Heart left ventricle (tissue), 16 donors: ENCODE measurements around the gene CSNK1A1. TPM values are rescaled to one million over a fixed set of nuclear protein-coding genes. Genes with fewer than 3 reads are reported as not detected.
"Not testable (repeated sequence)": the region's sequence is repeated elsewhere in the genome, so short reads cannot be mapped to it uniquely, and the experiment has no call there.

ENCODE experiments used
- ATAC-seq, 4 donors: fragments of 200-7000 bp; cut with Tn5 transposase; one replicate each; pipeline ENCODE4 v1.9.1; 2020 to 2022; ENCODE audit warnings: moderate library complexity in 4 of 4, mild to moderate bottlenecking in 3 of 4, moderate number of reproducible peaks in 1 of 4
- DNase-seq, 5 donors: peaks; one replicate each; pipeline ENCODE4 v3.0.0-alpha.2; 2020
- H3K27ac ChIP-seq, 12 donors: fragments of 200-600 bp; sonication (generic) in 4 of 12; one replicate each; pipeline versions ENCODE4 v1.5.0 to v1.8.0; 2016 to 2022; ENCODE audit warnings: mild to moderate bottlenecking in 2 of 12
- H3K27me3 ChIP-seq, 9 donors: fragments of 200-600 bp; sonication (generic) in 2 of 9; one replicate each; pipeline versions ENCODE4 v1.5.1 to v1.8.0; 2016 to 2022; ENCODE audit warnings: mild to moderate bottlenecking in 3 of 9
- H3K36me3 ChIP-seq, 9 donors: fragments of 200-600 bp; sonication (generic) in 2 of 9; one replicate each; pipeline versions ENCODE4 v1.5.0 to v1.8.0; 2018 to 2022; ENCODE audit warnings: mild to moderate bottlenecking in 2 of 9
- H3K4me1 ChIP-seq, 12 donors: fragments of 200-600 bp; sonication (generic) in 4 of 12; one replicate each; pipeline versions ENCODE4 v1.5.0 to v1.8.0; 2016 to 2022; ENCODE audit warnings: mild to moderate bottlenecking in 3 of 12
- H3K4me3 ChIP-seq, 12 donors: fragments of 200-600 bp; sonication (generic) in 4 of 12; one replicate each; pipeline versions ENCODE4 v1.5.0 to v1.8.0; 2017 to 2022; ENCODE audit warnings: mild to moderate bottlenecking in 9 of 12, moderate library complexity in 4 of 12
- H3K9me3 ChIP-seq, 12 donors: fragments of 200-600 bp; sonication (generic) in 4 of 12; one replicate each; pipeline versions ENCODE4 v1.5.0 to v1.8.0; 2016 to 2022; ENCODE audit warnings: mild to moderate bottlenecking in 1 of 12
- POLR2A ChIP-seq, 2 donors: fragments of 450-650 bp; IDR thresholded peaks; one replicate each; pipeline ENCODE4 v1.6.1; 2017; ENCODE audit warnings: antibody characterized with exemption in 2 of 2, mild to moderate bottlenecking in 2 of 2, moderate library complexity in 2 of 2
- WGBS, 4 donors: extraction: QIAGEN DNeasy Blood & Tissue Kit in 2 of 4; methylation state at CpG; one replicate each; pipeline versions ENCODE4 v1.1.5 to v1.1.7; 2013 to 2018; 5-methylcytosine and 5-hydroxymethylcytosine counted together
- intact Hi-C, 10 donors: fragments of 100-400 bp; cut with DNase I; formaldehyde crosslinking; loops; one replicate each; pipeline versions ENCODE4 v1.11.1 to v1.14.2; 2022
- polyA plus RNA-seq, 2 donors: library from polyadenylated mRNA; stranded (reverse); fragments of 200-250 nt; gene quantifications; one replicate each; pipeline ENCODE4 v1.2.3, GENCODE V29; 2013
- total RNA-seq, 9 donors: library from RNA; depleted of rRNA in 2 of 9; stranded (reverse); fragments of >200 nt in 2 of 9; fragmentation: NEBNext Ultra II Directional in 3 of 9; extraction: Animal tissue kit (Norgen Biotek cat#: 25700) in 3 of 9; gene quantifications; one replicate each; pipeline versions ENCODE4 v1.1.0 to v1.2.4, GENCODE V29; 2016 to 2023
- TF ChIP-seq, protein P1 (sequence below), 12 donors: fragments of 200-600 bp; sonication (generic) in 4 of 12; IDR thresholded peaks; one replicate each; pipeline versions ENCODE4 v1.5.0 to v1.8.0; 2018 to 2022; ENCODE audit warnings: antibody characterized with exemption in 12 of 12, mild to moderate bottlenecking in 5 of 12
- donor health status: ischemic (EF 13 %, LVEDD 7.1; RV severe dilation, severe dysfunction).
- donor health status: healthy with polysubstance abuse.
- donor health status: DM: no; HTN: yes; CAD: no.
- donor health status: DM: no; HTN: no; CAD: no.
- donor health status: ischemic (EF 25% LVEDD 6.9; RV normal size, moderate dysfunction).
- donor health status: ischemic (EF 25% LVEDD 5.7; RV mildly dilated, moderate dysfunction).
- donor health status: healthy.
- donor health status: DM: yes; HTN: yes; CAD: no.
- donor health status: ischemic (EF 35%, LVEDD 5.7; RV mildly dilated, moderate dysfunction).
- donor health status: nonischemic (EF 11% LVEDD 7.7; RV severe dilation, severe dysfunction).
- donor health status: DM: yes; HTN: yes; CAD: no.
- donor health status: PGD.
- donor health status: ischemic (EF 29% LVEDD 5.4; RV normal size, mild dysfunction).
- donor health status: nonischemic (EF 23%, LVEDD 6.1; RV moderate dilation, normal function).

The CSNK1A1 gene
- total and polyA plus RNA-seq, 11 donors: 42.5 to 242 (median 209) TPM

DNA sequence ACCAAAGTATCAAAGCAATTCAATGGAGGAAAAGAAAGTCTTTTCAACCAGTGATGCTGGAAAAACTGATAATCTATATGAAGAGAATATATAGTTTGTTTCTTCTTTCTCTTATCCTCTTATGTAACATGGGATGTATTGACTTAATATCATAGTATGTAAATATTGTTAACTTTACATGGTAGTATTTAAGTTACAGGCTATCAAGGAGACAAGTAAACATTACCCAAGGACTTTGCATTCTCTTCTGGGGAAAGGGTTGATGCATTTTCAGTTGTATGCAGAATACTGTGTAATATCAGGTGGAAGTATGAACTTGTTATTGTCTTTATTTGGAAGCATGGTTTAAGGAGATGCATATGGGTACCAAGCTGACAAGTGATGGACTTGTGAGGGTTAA, 20.9 kb upstream of the CSNK1A1 start:
- H3K4me1 ChIP-seq: peaks cover 0 to 10% (median 0%) of the 10 kb centered on the region in 12 donors
- DNase-seq (no peak), ATAC-seq (no peak)
- TF ChIP-seq POLR2A (IDR thresholded peaks at IDR 0.05): no peak
- TF ChIP-seq, protein P1, sequence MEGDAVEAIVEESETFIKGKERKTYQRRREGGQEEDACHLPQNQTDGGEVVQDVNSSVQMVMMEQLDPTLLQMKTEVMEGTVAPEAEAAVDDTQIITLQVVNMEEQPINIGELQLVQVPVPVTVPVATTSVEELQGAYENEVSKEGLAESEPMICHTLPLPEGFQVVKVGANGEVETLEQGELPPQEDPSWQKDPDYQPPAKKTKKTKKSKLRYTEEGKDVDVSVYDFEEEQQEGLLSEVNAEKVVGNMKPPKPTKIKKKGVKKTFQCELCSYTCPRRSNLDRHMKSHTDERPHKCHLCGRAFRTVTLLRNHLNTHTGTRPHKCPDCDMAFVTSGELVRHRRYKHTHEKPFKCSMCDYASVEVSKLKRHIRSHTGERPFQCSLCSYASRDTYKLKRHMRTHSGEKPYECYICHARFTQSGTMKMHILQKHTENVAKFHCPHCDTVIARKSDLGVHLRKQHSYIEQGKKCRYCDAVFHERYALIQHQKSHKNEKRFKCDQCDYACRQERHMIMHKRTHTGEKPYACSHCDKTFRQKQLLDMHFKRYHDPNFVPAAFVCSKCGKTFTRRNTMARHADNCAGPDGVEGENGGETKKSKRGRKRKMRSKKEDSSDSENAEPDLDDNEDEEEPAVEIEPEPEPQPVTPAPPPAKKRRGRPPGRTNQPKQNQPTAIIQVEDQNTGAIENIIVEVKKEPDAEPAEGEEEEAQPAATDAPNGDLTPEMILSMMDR (IDR thresholded peaks at IDR 0.05): no peak
- H3K27me3 ChIP-seq: no peaks in the 10 kb centered on the region
- peak overlapping the region in 1 of 12 donors; percentile 2 for H3K27ac ChIP-seq
- no peaks in the 10 kb centered on the region for H3K9me3 ChIP-seq
- H3K36me3 ChIP-seq: no peaks in the 10 kb centered on the region
- intact Hi-C loops: loop anchor here in 1 of 10 donors (10.0 kb wide), 1 partner anchor 427 kb away; the partner anchor contains the start of gene ABLIM3
- no peak overlapping the region for H3K4me3 ChIP-seq

DNA sequence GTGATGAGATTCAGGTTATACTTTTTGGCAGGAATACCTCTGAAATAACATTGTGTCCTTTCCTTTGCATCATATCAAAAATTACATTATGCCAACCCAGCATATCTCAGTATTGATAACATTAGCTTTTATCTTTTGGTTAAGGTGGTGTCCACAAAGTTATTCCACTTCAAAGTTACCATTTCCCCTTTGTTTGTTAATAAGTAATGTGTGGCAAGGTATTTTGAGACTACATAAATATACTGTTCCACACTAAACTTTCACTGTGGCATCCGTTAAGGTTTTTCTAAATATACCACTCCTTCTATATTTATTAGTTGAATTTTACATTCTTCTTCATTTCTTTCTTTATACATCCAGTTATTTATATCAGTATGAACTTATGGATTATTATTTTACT, 16.0 kb upstream of the CSNK1A1 start:
- ATAC-seq (no peak), DNase-seq (no peak)
- Histone ChIP-seq H3K4me1 (peaks cover 0 to 26% (median 20%) of the 10 kb centered on the region in 12 donors), H3K27ac (no peak overlapping the region), H3K36me3 (no peaks in the 10 kb centered on the region), H3K9me3 (no peaks in the 10 kb centered on the region), H3K4me3 (no peak overlapping the region), H3K27me3 (no peaks in the 10 kb centered on the region)
- WGBS, 4 donors: 78 to 88% (median 84%) methylated on average over 1 of the region's 1 CpG
- TF ChIP-seq, protein P1 (IDR thresholded peaks at IDR 0.05): no peak
- no peak for TF ChIP-seq POLR2A (IDR thresholded peaks at IDR 0.05)
- intact Hi-C loops: loop anchor here in 3 of 10 donors (5.0 to 10.0 kb wide), 3 partner anchors 50 to 832 kb away; no protein-coding TSS in a partner anchor

DNA sequence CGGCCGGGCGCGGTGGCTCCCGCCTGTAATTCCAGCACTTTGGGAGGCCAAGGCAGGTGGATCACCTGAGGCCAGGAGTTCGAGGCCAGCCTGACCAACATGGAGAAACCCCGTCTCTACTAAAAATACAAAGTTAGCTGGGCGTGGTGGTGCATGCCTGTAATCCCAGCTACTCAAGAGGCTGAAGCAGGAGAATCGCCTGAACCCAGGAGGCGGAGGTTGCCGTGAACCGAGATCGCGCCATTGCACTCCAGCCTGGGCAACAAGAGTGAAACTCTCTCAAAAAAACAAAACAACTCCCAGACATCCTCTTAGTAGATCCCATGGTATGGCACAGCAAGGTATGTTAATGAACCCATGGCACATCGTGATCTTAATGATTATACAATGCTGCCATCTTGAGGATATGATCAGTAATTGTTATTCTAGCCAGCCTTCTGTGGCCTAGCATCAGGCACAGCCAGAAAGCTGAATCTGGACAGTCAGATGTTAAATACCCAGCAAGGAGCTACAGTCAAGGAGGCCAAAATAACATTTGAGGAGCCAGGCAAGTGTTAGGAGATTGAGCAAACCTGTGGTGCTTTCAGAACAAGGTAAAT, 13.4 kb upstream of the CSNK1A1 start:
- not testable (repeated sequence) for H3K9me3 ChIP-seq, H3K27me3 ChIP-seq, H3K36me3 ChIP-seq, DNase-seq
- Histone ChIP-seq H3K27ac (peak overlapping the region in 8 of 12 donors; percentile 4 to 86 (median 26)), H3K4me1 (peaks cover 0 to 47% (median 32%) of the 10 kb centered on the region in 12 donors), H3K4me3 (peak overlapping the region in 1 of 12 donors; percentile 17)
- ATAC-seq: peak; percentile 62 to 92 (median 82)
- WGBS, 4 donors: 48 to 52% (median 49%) methylated on average over 15 of the region's 15 CpGs
- TF ChIP-seq, protein P1 (IDR thresholded peaks at IDR 0.05): peak; percentile 52 to 77 (median 68)
- intact Hi-C loops: loop anchor here (1.0 to 10.0 kb wide), 12 partner anchors 53 to 830 kb away; partner anchors contain the start of gene AFAP1L1 (in 2 of the 10)

DNA sequence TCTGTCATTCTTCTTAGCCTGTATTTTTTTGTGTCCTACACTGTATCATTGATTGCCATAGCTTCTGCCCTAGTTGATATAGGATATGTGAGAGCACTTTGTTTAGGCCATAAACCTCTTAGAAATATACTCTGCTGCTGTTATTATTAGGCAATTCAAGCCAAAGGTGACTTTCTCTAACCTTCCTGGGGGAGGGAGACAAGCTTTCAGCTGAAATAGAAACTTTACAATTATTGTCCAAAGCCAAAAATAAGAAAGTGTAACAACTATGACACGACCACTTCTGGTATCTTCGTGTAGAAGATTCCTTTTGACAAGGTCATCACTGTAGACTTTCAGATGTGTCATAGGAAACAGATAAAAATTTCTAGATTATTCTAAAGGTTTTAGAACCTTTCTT, 12.2 kb upstream of the CSNK1A1 start:
- TF ChIP-seq, protein P1 (IDR thresholded peaks at IDR 0.05): no peak
- TF ChIP-seq POLR2A (IDR thresholded peaks at IDR 0.05): no peak
- no peak for DNase-seq
- no peak for ATAC-seq
- peaks cover 0 to 47% (median 32%) of the 10 kb centered on the region in 12 donors for H3K4me1 ChIP-seq
- H3K27ac ChIP-seq: peak overlapping the region; percentile 1 to 90 (median 84)
- intact Hi-C loops: loop anchor here in 9 of 10 donors (2.0 to 10.0 kb wide), 9 partner anchors 121 to 829 kb away; partner anchors contain the start of gene AFAP1L1 (in 2 of the 9)
- H3K4me3 ChIP-seq: no peak overlapping the region
- 21 to 31% (median 27%) methylated on average over 2 of the region's 2 CpGs for WGBS, 4 donors
- no peaks in the 10 kb centered on the region for H3K27me3 ChIP-seq
- no peaks in the 10 kb centered on the region for H3K36me3 ChIP-seq
- H3K9me3 ChIP-seq: no peaks in the 10 kb centered on the region
